Measurements from ENCODE around the gene TAS2R46. TPM values are rescaled to one million over a fixed set of nuclear protein-coding genes. Genes with fewer than 3 reads are reported as not detected.

Gene TAS2R46
- total and polyA plus RNA-seq, 2 of the 4 experiments (the other 2 are of a cell fraction) = 0.09 to 4.7 TPM

- Histone ChIP-seq H3K18ac (ENCODE audit: low read depth, low read length) (no peak overlapping the region), H3K9me3 (ENCODE audit: control insufficient read depth, insufficient read depth, low read length) (no peaks in the 10 kb centered on the region), H2BK15ac (ENCODE audit: low read depth, low read length) (no peak overlapping the region), H3K27ac (ENCODE audit: insufficient read depth, low read length) (no peak overlapping the region), H3K36me3 (ENCODE audit: control insufficient read depth, insufficient read depth, low read length) (no peaks in the 10 kb centered on the region), H3K4me2 (ENCODE audit: low read depth, low read length) (no peak overlapping the region), H3K4me3 (ENCODE audit: insufficient read depth, low read depth, low read length) (no peak overlapping the region), H4K8ac (ENCODE audit: low read depth in 2 of 2, low read length in 2 of 2) (no peak overlapping the region), H4K20me1 (ENCODE audit: insufficient read depth, low read length) (no peaks in the 10 kb centered on the region), H3K79me1 (ENCODE audit: low read depth in 1 of 2, low read length in 2 of 2) (0 out of 4 replicates have a peak, but pooled peaks cover 0 to 3% of the 10 kb centered on the region in 2 experiments), H4K5ac (ENCODE audit: low read depth, low read length) (no peak overlapping the region), H2BK120ac (ENCODE audit: low read depth, low read length) (no peak overlapping the region), H3K14ac (replicated peaks; ENCODE audit: low read depth, low read length) (no peak overlapping the region), H2BK5ac (ENCODE audit: low read depth, low read length, poor library complexity, severe bottlenecking) (no peak overlapping the region), H3K9me1 (ENCODE audit: insufficient read depth, low read length) (no peaks in the 10 kb centered on the region), H2AFZ (replicated peaks; ENCODE audit: low read length, poor library complexity) (no peak overlapping the region), H3K56ac (ENCODE audit: extremely low read depth, insufficient read depth, low read length) (no peak overlapping the region), H3K4me1 (ENCODE audit: control insufficient read depth, insufficient read depth, low read length) (no peaks in the 10 kb centered on the region), H3K9ac (ENCODE audit: low read depth, low read length) (no peak overlapping the region), H2AK5ac (ENCODE audit: low read depth, low read length) (no peak overlapping the region), H3K27me3 (ENCODE audit: control insufficient read depth, insufficient read depth, low read length) (no peaks in the 10 kb centered on the region), H4K91ac (ENCODE audit: insufficient read depth, low read depth, low read length) (no peak overlapping the region), H2BK20ac (ENCODE audit: low read depth, low read length) (no peak overlapping the region), H2AK9ac (replicated peaks; ENCODE audit: low read depth, low read length, poor library complexity) (no peak overlapping the region), H3K4ac (ENCODE audit: low read depth, low read length) (no peak overlapping the region), H3K23ac (ENCODE audit: low read depth, low read length) (no peak overlapping the region)
- DNase-seq = no peak
- no CpG with 5 or more reads among the region's 5 CpGs for WGBS, 2 experiments (ENCODE audit: extremely low coverage in 2 of 2, insufficient read length in 1 of 2)
- CTCF ChIA-PET = no interaction called here
- in situ Hi-C loops (cut with MboI; ENCODE audit: low sequenced_read_pairs) = no loop called here
- BruUV-seq (replicated peaks) = no TSS peak
- TF ChIP-seq, protein P1, sequence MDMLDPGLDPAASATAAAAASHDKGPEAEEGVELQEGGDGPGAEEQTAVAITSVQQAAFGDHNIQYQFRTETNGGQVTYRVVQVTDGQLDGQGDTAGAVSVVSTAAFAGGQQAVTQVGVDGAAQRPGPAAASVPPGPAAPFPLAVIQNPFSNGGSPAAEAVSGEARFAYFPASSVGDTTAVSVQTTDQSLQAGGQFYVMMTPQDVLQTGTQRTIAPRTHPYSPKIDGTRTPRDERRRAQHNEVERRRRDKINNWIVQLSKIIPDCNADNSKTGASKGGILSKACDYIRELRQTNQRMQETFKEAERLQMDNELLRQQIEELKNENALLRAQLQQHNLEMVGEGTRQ (IDR thresholded peaks at IDR 0.05; ENCODE audit: low read depth, low read length) = no peak
- no peak for TF ChIP-seq NFE2L2 (IDR thresholded peaks at IDR 0.05; ENCODE audit: low read depth, low read length)
- no peak for TF ChIP-seq RAD21 (IDR thresholded peaks at IDR 0.05; ENCODE audit: low read length)
- TF ChIP-seq, protein P2, sequence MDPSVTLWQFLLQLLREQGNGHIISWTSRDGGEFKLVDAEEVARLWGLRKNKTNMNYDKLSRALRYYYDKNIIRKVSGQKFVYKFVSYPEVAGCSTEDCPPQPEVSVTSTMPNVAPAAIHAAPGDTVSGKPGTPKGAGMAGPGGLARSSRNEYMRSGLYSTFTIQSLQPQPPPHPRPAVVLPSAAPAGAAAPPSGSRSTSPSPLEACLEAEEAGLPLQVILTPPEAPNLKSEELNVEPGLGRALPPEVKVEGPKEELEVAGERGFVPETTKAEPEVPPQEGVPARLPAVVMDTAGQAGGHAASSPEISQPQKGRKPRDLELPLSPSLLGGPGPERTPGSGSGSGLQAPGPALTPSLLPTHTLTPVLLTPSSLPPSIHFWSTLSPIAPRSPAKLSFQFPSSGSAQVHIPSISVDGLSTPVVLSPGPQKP (IDR thresholded peaks at IDR 0.05; ENCODE audit: borderline replicate concordance, low read depth, low read length) = no peak
- no peak for TF ChIP-seq POLR2A (IDR thresholded peaks at IDR 0.05; ENCODE audit: low read depth, low read length)
- no peak for TF ChIP-seq CTCF (conservative IDR thresholded peaks at IDR 0.05; ENCODE audit: low read depth, low read length)
- no peak for TF ChIP-seq CHD1 (IDR thresholded peaks at IDR 0.05; ENCODE audit: low read depth, low read length)
- no peak for TF ChIP-seq CEBPB (IDR thresholded peaks at IDR 0.05; ENCODE audit: low read depth, low read length)
- TF ChIP-seq MAZ (IDR thresholded peaks at IDR 0.05; ENCODE audit: borderline replicate concordance, low read depth, low read length) = no peak
- POLR2A ChIA-PET (ENCODE audit: unreplicated experiment) = no interaction called here
- dilution Hi-C loops (cut with HindIII; ENCODE audit: low sequenced_read_pairs, unreplicated experiment) = no loop called here
- intact Hi-C loops (cut with micrococcal nuclease) = no loop called here
- no peak for ATAC-seq (ENCODE audit: low read depth)
These were observed 27.2 kb upstream of the TAS2R46 start for GRCh38 chr12:11089246-11089645.

All from IMR-90 (cell line).